Measurements from ENCODE around the gene ASTL.

Gene ASTL

DNA sequence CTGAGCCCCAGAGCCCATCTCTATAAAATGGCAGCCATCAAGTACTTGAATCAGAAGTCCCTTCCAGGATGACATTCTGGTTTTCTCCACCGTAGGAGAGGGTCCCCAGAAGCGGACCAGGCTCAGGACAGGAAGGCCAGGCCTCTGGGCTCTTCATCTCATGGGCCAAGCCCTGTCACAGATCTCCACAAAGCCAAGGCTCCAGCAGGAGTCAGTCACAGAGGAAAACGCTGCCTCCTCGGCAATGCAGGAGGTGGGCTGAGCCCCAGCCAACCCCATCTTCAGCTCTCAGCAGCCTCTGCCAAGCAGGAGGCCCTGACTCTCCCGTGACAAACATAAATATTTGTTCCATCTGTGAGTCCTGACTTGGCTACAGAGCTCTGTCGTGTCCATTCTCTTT, 64.1 kb downstream of the ASTL start:
- no peak for DNase-seq

DNA sequence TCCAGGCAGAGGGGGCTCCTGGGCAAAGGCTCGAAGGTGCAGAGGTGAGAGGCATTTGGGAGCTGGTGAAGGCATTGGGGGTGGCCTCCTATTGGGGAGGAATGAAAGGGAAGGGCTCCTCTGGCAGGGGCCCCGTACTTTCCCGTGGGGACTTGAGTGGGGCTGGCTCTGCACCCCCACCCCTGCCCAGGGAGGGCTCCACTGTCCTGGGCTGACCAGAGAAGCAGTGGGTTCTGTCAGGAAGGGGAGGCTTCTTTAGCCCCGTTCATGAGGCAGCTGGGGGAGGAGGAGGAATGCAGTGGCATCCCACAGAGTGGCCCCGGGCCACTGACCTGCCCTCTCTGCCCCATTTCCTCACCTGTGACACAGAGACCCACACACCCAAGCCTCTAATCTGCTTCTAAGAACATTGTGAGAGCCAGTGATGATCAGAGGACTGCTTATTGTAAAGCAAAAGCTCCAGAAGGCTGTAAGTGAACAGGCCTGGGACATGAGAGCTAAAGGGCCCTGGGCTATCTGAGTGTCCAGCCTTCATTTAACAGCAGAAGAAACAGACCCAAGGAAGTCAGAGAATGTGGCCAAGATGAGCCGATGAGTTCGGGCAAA, 65.0 kb downstream of the ASTL start:
- no peak for DNase-seq

Data from suppressor macrophage treated with lipopolysaccharide for 4 hours (primary cell).